Fibroblast of skin of scalp (primary cell): ENCODE results near the gene CAPN5.

Experiments
- DNase-seq: peaks from one replicate; pipeline ENCODE4 v3.0.0-alpha.2; 2013

The CAPN5 gene

DNA sequence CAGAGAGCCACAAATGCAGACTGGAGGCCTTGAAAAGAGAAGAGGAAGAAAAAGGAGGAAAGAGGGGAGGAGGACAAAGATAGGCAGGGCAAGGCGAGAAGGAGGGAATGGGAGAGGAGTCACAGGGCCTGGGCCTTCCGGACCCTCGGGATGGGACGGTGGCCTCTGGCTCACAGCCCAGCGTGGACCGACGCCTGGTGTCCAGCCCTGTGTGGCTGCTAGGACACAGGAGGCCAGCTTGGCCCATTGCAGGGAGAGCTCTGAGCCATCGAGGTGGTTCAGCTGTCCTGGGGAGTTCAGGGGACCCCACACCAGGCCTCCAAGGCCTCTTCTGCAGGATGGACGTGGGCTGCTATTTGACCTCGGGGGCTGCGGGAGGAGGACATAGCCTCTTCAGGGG, 70.7 kb downstream of the CAPN5 start:
- DNase-seq = no peak

DNA sequence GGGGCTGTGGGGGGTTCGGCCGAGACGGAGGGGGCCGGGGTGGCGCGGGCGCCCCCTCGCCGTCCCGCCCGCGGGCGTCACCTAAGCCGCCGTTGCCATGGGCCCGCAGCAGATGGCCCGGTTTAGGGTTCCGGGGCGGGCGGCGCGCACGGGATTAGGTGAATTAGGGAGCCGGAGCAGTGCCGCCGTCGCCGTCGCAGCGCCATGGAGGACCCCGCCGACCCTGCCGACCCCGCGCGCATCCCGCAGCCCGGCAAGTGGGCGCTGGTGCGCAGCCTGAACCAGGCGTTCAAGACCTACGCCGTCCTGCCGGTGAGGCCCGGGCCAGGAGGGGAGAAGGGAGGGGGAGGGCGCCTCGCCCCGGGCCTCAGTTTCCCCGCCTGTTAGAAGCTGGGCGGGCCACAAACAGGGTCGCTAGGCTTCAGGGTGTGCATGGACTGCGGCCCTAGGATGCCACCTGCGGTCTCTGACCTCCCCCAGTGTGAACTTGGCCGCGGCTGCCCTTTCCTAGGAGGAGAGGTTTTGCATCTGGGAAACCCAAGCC, 71.4 kb downstream of the CAPN5 start:
- DNase-seq = no peak

- DNase-seq = no peak
Observed at GRCh38 chr11:77139201-77139600, 72.4 kb downstream of the CAPN5 start.

GRCh38 chr11:77140231-77140851, 73.6 kb downstream of the CAPN5 start:
- DNase-seq = no peak

DNA sequence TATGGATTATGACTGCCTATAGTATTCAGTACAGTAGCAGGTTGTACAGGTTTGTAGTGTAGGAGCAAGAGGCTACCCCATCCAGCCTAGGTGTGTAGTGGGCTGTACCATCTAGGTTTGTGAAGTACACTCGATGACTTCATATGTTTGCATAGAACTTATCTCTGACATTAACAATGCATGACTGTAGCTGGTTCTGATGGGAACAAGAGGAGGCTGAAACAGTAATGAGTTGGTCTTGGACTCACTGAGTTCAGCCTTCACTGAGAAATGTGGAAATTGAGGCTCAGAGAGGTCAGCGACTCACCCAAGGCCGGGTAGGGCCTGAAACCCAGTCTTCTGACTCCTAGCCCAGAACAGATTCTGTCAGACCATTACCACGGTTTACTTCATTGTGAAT, 74.3 kb downstream of the CAPN5 start:
- DNase-seq = no peak

DNA sequence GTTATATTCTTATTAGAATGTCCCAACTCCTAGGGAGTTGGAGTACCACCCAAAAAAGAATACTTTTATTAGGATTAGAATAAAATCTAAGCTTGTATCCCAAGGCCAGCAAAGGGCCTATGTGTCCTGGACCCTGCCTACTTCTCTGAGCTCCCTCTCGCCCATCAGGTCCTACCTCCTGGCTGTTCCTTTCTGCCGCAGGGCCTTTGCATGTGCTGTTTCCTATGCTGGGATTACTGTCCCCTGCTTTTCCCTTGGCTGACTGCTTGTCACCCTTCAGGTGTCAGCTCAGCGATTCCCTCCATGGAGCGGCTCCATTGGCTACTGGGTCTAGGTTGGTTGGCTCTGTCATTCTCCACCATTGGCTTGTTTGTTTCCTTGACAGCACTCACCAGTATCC, 74.7 kb downstream of the CAPN5 start:
- DNase-seq = no peak

DNA sequence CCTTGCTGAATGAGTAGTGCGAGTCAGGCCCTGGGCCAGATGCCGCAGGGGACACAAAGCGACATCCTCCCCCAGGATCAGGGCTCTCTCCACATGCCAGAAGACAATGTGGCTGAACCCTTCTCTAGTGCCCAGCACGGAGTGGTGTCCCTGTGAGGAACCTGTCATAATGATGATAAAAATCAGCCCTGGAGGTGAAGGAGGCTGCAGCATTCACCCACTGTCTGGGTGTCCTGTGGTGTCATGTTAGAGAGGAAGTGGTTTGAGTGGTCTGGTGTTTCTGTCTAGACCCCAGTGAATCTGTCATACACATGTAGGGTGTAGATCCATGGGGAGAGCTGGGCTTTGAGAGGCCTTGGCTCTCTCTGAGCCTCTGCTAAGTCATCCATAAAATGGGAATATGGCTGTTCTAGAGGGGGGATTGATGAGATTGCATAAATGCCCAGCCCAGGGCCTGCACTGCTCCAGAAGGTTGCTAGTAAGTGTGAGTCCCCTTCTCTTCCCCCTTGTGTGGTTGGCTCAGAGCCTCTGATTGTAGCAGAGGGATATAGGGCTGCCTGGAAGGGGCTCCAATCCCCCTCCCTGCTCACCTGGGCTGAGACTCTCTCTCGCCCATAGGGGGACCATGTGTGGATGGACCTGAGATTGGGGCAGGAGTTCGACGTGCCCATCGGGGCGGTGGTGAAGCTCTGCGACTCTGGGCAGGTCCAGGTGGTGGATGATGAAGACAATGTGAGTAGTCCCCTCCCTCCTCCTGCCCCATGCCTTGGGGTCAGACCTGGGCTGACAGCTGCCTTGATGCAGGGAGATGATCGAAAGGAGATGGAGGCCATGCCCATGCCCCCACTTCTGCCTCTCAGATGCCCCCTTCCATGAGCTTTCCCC, 75.6 kb downstream of the CAPN5 start:
- no peak for DNase-seq

DNA sequence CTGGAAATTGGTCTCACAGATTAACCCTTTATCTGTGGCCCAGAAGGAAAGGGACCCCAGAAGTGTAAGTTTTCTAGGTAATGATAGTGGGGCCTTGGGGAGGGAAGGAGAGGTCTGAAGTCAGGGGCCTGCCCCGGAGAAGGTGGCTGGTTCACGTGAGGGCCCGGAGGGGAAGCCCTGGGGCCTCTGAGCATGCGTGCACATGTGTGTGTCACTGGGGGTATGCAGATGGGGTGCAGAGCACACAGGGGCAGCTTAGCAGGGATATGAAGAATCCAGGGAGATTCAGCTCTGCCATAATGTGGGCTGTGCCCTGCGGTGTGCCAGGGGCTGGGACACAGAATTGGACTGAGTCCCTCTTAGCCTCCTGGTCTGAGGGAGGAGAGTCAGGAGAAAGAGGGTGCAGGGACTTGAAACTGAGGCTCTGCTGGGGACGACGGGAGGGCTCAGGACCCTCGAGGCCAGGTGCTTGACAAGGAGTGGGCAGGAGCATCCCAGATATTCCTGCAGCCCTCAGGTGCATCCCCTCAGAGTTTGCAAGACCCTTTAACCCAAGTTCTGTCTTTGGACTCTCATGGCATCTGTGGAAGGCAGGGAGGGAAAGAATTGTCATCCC, 76.7 kb downstream of the CAPN5 start:
- DNase-seq = no peak

DNA sequence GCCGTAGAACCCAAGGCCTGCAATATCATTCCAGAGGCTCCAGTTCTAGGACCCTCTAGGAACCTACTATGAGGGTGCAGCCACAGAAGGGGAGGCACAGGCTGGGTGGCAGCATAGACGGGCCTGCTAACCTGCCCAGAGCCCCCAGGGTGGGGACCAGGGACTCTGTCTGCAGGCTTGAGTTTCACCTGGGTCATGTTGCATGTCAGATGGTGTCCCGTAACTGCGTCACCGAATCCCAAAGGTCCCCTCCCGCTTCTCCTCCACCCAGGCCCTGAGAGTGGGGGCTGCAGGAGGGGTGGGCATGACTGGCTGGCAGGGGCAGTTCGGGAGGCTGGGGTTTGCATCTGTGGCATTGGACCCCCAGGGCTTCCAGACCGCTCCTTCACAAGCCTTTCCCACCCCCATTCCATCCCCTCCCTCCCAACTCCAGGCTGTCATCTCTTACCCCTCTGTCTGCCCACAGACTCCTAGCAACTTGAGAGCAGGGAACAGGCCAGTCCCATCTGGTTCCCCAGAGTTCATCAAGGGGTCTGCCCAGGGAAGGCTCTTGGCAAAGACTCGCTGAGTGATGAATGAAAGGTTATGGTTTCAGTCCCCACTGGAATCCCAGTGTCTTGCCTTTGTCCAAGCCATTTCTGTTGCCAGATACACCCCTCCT, 77.6 kb downstream of the CAPN5 start:
- no peak for DNase-seq

- DNase-seq = no peak
Observed at GRCh38 chr11:77144857-77145428, 78.2 kb downstream of the CAPN5 start.

DNA sequence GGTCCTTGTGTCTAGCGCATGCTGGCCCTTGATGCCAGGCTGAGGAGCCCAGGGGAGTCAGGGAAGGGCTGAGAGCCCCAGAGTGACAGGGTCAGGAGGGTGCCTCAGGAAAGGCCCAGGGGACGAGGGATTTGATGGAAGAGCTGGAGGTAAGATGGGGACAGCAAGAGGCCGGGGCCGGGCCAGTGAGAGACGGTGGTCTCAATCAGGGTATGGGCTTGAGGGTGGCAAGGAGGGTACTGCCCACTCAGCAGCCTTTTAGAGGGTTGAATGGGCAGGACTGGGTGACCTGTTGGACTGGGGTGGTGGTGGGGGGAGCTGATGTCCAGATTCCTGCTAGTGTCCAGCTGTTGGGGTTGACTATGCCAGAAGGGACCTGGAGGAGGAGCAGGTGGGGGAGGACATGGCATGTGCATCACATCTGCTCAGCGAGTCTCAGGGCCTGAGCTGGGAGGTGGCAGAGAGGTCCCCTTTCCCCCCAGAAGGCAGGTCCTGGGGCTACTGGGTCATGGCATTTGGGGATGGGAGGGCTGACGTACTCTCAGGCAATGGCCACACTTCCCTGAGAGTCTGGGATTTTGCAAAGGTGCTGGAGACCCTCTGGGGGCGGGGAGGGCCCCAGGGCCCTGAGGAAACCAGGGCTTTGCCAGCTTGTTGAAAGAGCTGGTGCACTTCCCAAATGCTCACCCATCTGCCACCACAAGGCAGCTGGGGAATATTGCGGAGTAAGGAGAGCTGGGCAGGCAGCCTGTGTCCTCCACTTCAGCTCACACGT, 79.7 kb downstream of the CAPN5 start:
- DNase-seq = no peak

DNA sequence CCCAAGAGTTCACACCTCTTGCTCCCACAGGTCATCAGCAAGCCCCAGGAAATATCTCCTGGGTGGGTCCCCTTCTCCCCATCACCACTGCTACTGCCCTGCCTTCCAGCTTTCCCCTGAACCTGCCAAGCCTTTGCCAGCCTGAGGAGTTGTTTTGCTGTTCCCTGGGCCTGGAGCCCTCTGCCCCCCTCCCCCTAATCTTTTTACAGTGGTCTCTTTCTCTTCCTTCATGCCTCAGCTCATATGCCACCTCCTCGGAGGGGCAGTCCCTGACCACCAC, 80.2 kb downstream of the CAPN5 start:
- DNase-seq = no peak

GRCh38 chr11:77147668-77148321, 81.0 kb downstream of the CAPN5 start:
- peak; percentile 23 for DNase-seq

DNA sequence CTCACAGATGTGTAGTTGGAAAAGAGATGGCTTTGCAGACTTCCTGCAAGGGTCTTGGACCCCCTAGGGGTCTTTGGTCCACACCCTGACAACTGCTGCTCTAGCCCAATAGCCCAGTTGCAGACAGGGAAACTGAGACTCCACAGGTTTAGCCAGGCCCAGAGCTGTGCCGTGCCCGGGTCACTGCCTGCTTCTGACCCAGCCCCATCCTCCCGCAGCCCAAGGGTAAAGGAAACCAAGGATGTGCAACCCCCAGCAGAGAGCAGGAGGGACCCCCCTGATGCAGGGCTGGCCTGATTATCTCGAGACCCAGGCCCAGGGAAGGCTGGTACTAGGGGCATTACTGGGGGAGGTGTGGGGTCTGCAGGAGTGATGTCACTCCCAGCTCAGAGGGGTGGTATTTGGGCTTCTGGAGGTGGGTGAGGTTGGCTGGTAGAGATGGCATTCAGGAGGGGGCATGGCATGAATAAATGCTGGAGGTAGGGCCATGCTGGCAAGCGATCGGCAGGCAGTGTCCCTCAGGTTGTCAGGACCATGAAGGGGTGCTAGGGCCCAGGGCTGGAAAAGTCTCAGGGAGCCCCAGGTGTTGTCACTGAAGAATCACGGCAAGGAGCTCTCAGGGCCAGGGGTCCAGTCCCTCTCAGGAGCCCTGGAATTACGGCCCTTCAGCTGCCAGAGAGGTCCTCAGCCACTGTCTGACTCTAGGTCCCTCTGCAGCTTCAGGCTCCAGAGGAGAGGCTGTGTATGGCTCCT, 82.4 kb downstream of the CAPN5 start:
- DNase-seq = no peak

- DNase-seq = no peak
Observed at GRCh38 chr11:77149716-77150392, 83.1 kb downstream of the CAPN5 start.

GRCh38 chr11:77150836-77151235, 84.1 kb downstream of the CAPN5 start:
- DNase-seq = no peak

DNA sequence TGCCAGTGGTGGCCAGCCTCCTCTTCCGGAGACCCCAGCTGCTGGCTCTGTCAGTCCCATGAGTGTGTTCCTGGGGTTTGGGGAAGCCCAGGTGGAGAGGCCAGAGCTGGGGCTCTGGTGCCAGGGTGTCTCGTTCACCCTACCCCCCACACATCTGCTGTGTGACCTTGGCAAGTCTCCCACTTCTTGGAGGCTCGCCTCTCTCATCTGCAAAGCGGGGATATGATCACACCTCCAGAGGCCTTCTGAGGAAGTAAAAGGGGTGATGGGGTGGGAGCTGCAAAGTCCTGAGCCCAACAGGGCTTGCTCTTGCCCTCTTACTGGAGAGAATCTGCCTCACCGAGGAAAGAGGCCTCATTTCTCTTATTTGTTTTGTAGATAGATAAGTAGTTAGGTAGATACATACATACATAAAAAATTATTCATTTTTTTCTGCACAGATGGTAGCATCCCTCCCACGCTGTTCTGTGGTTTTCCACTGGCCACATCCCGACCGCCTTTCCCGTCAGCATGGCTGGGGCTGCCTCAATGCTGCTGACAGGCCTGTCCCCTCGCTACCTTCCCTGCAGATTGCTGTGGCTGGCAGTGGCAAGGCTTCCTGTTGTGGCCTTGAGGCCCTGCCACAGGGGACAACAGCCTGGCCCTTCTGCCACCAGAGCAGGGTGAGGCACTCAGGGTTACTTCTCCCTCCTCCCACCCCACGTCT, 85.2 kb downstream of the CAPN5 start:
- peak; percentile 27 for DNase-seq

GRCh38 chr11:77152846-77153245, 86.1 kb downstream of the CAPN5 start:
- DNase-seq = peak; percentile 26
